Muscle of back (tissue), 11 donors: ENCODE results near the gene SH3YL1. TPM values are rescaled to one million over a fixed set of nuclear protein-coding genes. Genes with fewer than 3 reads are reported as not detected.

ENCODE experiments used
- DNase-seq, 3 donors: peaks; one replicate each; pipeline versions ENCODE4 v3.0.0 to v3.0.0-alpha.2; 2013
- polyA plus RNA-seq, 10 donors: library from polyadenylated mRNA; unstranded; fragments of 120-200 nt; gene quantifications; one replicate each; pipeline ENCODE4 v1.2.1, GENCODE V29; 2013; ENCODE audit not compliant: insufficient read length in 10 of 10

SH3YL1 gene
- polyA plus RNA-seq, 10 donors, result 25.9 to 57.2 (median 36.7) TPM

GRCh38 chr2:282371-283263 is 18.8 kb upstream of the SH3YL1 start:
- DNase-seq, result no peak

DNA sequence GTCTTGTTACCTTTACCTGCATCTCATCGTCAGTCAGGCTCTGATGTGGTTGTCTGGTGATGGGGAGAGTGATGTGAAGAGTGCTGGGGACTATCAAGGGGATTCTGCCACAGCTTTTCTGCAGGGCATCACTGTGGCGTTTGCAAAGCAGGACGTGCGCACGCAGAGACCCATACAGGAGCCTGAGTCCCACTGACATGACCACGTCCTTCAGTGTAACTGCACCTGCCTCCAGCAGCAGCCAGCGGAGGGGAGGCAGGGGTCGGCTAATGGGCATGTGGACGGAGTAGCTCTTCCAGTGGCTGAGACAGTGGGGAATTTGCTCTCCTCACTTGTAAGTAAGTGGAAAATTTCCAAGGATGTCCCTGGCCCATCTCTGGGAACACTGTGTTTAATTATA is 17.5 kb upstream of the SH3YL1 start:
- DNase-seq, result no peak

- DNase-seq, result no peak
These were observed 16.8 kb upstream of the SH3YL1 start for GRCh38 chr2:280650-281110.

DNA sequence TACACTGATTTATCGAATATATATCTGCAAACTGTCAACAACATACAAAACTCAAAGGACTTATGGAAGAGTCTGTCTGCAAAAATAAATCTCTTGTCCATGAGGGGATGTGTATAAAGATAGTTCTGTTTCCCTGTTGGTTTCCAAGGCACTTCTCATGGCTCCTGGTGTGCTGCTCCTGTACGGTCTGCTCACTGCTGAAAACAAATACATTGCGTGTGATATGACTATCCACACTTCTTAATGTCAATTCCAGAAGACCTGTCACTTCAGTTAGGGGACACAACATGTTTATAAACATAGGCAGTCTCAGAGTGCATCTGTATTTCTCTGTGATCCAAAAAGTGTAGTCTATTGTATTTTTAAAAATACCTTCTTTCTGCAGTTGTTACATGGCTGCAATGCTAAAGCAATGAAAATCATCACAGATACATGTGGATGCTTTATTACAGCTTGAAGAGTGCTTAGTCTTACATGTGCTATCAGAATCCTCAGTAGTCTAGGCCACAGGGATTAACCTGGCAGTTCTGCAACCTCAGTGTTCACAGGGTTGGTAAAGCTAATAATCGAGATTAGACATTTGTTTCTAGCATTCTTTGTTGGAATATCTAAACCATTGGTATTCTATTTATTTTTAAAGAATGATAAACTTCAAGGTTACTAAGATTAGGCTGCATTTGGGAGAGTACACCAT is 16.3 kb upstream of the SH3YL1 start:
- DNase-seq, result no peak

GRCh38 chr2:279366-279765 is 15.5 kb upstream of the SH3YL1 start:
- no peak for DNase-seq

- no peak for DNase-seq
These were observed 15.1 kb upstream of the SH3YL1 start for GRCh38 chr2:278927-279320.

DNA sequence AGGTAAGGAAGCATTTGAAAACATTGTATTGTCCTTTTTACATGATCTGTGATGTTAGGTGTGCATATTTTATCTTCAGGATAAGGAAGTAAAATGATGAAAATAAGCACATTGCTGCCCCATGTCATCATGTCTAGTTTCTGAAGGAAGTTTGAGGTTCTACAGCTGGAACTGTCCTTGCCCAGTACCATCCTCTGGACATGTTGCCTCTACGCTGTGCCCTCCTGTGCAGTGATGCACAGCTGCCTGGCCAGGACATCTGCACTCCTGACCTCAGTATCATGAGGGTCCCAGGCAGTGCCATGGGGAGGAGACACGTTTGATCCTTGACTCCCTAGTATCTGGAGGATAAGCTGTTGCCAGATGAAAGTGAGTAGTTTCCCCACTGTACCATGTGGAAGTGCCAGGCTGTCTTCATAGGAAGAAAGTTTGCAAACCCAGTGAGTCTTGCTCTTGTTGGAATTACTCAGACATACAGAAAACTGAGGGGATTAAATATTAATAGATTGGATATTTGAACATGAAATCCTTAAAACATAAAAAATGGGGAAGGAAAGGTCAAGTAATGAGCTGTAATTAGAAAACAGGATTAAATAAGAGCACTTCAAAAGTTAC is 14.6 kb upstream of the SH3YL1 start:
- DNase-seq, result no peak

GRCh38 chr2:275466-275865 is 11.6 kb upstream of the SH3YL1 start:
- DNase-seq, result no peak

DNA sequence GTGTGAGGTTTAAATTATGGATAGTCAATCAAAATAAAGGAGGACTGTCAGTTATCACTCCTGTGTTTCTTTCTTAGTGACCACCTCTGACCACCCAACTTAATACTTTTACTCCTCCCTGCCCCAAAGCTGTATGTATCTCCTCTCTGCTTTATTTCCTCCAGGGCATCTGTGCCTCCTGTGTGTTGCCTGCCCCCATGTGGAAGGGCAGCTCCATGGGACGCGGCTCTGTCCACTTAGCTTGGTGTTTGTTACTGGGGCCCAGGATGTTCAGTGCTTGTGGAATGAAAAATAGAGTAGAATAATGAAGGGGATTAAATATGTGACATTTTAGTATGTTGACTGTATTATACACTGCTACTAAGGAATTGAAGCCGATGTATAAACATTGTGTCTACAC is 10.7 kb upstream of the SH3YL1 start:
- DNase-seq, result no peak

GRCh38 chr2:273333-273732 is 9.5 kb upstream of the SH3YL1 start:
- no peak for DNase-seq

DNA sequence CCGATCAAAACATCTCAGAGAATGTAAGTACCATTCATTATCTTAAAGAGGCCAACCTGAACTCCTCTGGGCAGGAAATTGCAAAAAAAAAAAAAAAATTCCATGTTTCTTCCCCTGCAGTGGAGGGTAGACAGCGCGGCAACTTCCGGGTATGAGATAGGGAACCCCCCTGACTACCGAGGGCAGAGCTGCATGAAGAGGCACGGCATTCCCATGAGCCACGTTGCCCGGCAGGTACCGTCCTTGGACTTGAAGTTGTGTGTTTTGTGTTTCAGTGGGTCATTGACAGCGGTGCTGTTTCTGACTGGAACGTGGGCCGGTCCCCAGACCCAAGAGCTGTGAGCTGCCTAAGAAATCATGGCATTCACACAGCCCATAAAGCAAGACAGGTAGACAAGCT is 8.1 kb upstream of the SH3YL1 start:
- no peak for DNase-seq

- DNase-seq, result no peak
These were observed 7.0 kb upstream of the SH3YL1 start for GRCh38 chr2:270861-271260.

GRCh38 chr2:269356-270030 is 5.7 kb upstream of the SH3YL1 start:
- DNase-seq, result no peak

DNA sequence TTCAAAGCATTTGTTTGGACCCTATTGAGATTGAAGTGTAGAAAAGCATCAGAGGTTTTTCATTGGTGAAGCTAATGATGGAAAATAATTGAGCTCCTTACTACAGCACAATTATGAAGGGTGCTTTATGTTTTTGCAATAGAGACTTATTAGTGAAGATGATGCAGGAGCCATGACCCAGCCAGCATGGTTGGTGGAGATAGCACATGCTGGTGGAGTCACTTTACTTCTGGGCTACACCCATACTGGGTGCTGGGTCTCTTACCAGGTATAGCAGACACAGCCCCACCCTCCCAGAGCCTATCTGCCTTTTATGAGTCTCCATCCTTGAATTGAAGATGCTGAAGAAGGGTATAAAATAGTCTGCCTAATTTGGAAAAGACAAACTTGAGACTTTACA is 4.5 kb upstream of the SH3YL1 start:
- no peak for DNase-seq

DNA sequence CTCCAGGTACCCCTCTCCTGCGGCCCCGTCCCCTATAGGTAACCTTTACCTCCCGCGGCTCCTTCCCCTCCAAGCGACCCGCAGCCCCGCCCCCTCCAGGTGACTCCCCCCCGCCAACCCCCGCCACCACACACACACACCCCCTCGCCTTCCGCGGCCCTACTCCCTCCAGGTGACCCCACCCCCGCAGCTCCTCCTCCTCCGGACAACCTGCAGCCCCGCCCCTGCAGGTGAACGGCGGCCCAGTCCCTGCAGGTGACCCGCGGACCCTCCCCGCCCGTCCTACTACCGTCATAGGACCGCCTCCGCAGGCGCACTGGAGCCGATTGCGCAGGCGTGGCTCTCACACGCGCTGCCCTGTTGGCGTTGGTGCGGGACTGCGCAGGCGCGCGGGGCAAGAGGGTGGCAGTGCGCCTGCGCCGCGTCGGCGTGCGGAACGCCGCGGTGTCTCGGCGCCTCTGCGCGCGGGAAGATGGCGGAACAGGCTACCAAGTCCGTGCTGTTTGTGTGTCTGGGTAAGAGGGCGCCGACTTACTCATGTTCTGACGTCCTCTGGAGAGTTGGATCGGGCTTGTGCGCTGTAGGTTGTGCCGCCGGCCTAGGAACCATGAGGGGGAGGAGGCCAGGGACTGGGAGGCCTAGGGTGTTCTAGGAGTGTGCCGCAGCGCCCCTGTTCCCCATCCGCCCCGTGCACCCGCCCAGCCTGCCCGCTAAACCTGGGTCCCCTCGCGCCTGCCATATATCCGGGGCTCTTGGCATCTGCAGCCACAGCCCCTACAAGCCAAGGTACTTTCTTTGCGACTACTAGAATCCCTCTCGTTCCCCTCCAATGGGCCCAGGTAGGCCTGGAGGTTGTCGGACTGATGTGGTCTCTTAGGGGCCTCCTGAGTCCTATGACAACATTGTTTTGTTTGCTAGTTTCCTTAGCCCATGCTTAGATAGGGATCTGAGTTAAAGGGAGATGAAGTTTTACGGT is 949 bp upstream of the SH3YL1 start, which contains the start of gene ACP1:
ACP1 (plus strand) TSS at position 455 of the 976 bp plus-strand sequence; CDS start at position 473, 18 bp downstream.
- DNase-seq, result peak; percentile 95 to 99 (median 99)

- DNase-seq, result no peak
These were observed 652 bp downstream of the SH3YL1 start for GRCh38 chr2:263022-263738.

DNA sequence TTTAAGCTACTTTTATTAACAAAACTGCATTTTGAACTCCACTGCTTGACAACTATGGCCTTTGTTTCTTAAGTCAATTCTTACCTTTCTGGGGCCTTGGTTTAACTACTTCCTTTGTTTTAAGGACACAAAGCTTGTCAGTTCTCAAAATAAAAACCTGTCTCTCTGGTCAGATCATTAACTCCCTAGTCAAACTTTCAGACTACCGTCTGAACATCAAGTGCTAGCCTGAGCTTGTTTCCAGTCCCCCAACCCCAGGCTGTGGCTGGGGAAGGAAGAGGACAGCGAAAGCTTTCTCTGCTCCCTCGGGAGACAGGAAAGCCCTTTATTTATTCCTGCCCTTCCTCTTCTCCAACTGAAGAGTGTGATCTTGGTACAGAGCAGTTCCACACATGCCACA is 1.7 kb downstream of the SH3YL1 start:
- no peak for DNase-seq

DNA sequence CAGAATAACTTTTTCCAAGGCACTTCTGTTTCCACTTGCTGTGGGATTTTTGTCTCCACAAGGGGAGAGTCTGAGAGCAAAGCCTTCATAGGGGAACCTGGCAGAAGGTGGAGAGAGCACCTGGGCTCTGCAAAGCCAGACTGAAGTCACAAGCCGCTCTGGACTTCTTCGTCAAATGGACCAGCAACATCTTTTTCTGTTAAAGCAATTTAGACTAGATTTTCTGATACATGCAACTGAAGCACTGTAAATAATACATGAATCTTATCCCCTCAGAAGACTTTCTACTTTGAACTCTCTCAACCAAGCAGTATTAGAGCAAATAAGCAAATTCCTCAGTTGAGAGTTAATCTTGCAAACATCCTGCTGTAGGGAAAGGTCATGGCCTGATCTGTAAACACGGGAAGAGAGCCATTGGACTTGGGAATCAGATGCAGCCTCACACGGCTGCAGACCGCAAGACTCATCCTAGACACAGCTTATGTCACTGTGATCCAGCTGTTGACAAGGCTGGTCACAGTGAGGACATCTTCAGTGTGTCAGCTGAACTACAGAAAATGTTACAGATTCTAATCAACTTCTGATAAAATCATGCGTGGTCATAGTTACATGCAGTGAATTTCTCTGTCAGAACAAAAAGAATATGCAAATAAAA is 3.2 kb downstream of the SH3YL1 start:
- DNase-seq, result peak in 1 of 3 donors; percentile 21

- no peak for DNase-seq
These were observed 4.0 kb downstream of the SH3YL1 start for GRCh38 chr2:259789-260331.
